HuH-7.5 (cell line): ENCODE data around the gene PTX3.

ENCODE experiments used
- DNase-seq: peaks from one replicate; pipeline ENCODE4 v3.0.0; 2011; ENCODE audit warnings: low spot score

PTX3 gene

DNA sequence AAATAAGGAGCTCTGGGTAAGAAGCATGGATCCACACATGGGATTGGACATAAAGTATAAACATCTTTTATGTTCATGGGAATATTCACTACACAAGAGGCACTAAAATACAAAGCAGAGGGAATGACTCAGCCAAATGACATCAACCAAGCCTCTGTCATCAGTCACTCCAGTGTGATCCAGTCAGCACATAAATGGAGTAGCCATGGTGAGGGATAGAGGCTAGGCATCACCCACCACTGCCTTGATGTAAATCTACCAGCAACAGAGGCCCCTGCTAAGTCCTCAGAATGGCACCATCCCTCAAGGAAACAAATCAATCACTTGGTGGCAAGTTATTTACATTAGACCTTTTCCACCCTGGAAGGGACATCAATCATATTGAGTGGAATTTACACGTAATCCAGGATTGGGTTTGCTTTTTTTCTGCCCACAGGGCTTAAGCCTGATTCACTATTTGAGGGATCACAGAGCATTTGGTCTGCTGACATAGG is 39.3 kb downstream of the PTX3 start:
- no peak for DNase-seq

GRCh38 chr3:157477441-157477840 is 40.8 kb downstream of the PTX3 start:
- DNase-seq = no peak

DNA sequence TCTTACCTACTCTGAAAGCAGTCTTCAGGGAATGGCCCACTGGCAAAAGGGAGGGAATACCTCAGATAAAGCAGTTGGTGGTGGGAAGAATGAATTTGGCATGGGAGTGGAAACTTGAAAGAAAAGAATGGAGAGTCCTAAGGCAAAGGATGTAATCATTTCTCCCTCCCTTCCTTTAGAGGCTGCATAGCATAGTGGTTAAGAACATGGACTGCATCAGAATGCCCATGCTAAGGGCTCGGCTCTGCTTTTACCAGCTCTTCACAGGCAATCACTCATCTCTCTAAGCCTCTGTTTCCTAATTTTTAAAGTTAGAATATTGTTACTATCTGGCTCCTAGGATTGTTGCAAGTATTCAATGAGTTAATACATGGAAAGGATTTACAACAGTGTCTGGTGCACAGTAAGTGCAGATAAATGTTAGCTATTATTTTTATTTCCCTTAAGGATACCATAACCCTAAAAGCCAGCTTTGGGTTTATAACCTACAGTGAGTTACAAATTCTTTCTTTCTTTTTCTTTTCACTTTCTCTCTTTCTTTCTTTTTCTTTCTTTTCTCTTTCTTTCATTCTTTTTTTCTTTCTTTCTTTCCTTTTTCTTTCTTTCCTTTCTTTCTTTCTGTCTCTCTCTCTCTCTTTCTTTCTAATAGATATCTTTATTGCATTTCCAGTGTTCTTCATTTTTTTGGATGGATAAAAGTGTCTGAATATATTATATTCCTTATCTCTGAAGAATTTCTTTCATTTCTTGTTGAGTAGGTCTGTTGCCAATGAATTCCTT is 43.0 kb downstream of the PTX3 start:
- DNase-seq = no peak

DNA sequence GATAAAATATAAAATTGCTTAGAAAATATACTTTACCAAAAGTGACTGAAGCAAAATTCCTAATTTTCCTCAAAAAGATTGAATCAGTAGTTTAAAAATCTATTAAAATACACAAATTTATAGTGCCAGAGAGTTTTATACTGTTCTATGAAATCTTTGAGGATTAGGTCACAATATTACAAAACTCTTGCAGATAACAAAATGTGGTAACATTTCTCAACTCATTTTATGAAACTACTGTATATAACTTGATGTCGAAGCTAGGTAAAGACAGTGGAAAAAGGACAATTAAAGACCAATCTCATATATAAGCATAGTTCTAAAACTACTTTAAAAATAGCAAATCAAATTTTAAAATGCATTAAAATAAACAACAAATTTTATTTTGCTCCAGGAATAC is 50.7 kb downstream of the PTX3 start:
- DNase-seq = no peak

DNA sequence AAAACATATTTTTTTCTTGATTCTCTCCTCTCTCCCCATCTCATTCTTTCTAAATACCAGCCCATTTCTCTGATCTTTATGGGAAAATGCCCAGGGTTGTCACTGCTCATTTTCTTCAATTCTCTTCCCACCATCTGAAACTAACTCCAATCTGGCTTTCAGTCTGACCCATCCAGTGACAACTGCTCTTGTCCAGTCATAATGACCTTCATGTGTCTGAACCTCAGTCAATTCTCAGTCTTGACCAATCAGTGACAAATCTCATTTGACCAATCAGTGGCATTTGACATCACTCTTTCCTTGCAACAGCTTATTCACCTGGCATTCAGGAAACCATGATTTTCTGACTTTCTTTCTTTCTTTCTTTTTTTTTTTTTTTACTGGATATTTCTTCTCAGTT is 51.5 kb downstream of the PTX3 start:
- no peak for DNase-seq

- no peak for DNase-seq
Observed at GRCh38 chr3:157491136-157491535, 54.5 kb downstream of the PTX3 start.
